Tibial nerve (tissue), 4 donors: Measurements from ENCODE around the gene CD226.

Source experiments
- EP300 ChIP-seq, 2 donors: sonication (generic); formaldehyde crosslinking; IDR thresholded peaks; one replicate each; pipeline ENCODE4 v1.6.1; 2017; ENCODE audit warnings: antibody characterized with exemption in 2 of 2, mild to moderate bottlenecking in 1 of 2
- POLR2A ChIP-seq, 2 donors: fragments of 450-650 bp; IDR thresholded peaks; one replicate each; pipeline ENCODE4 v1.6.1; 2017; ENCODE audit warnings: antibody characterized with exemption in 2 of 2, mild to moderate bottlenecking in 2 of 2, moderate library complexity in 2 of 2
- TF ChIP-seq, protein P1 (sequence below), 5 experiments: fragments of 200-600 bp in 3 of 5; fragments of 450-650 bp in 2 of 5; sonication (generic) in 3 of 5; IDR thresholded peaks; one replicate each; pipeline ENCODE4 v1.5.1; 2016 to 2019; ENCODE audit warnings: antibody characterized with exemption in 5 of 5, mild to moderate bottlenecking in 3 of 5, moderate library complexity in 2 of 5

DNA sequence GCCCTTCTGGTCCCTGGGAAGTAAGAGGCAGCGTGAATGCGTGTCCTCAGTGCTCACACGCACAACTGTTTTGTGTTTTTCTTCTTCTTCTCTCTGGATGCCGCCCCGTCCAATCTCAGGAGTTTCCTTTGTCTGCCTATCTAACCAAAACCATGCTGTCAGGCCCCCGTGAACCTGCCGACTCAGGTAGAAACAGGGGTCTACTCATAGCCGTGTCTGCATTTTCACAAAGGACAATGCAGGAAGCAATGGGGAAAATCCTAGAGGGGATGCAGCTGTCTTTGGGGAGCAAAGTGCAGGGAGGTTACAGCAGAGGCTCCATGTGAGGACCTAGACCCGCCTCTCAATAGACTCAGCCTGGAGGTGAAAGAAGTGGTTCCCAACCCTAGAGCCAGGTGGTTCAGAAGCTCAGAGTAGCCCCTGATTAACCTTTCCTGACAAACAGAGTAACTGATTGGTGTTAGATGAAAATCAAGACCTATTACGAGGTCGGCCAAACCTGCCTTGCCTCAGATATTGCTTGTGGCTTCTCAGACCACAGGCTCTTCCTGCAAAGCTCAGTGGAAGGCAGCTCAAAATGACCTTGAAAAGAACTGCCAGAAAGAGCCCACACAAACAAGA is 49.3 kb downstream of the CD226 start:
- TF ChIP-seq POLR2A (IDR thresholded peaks at IDR 0.05), result no peak
- TF ChIP-seq, protein P1, sequence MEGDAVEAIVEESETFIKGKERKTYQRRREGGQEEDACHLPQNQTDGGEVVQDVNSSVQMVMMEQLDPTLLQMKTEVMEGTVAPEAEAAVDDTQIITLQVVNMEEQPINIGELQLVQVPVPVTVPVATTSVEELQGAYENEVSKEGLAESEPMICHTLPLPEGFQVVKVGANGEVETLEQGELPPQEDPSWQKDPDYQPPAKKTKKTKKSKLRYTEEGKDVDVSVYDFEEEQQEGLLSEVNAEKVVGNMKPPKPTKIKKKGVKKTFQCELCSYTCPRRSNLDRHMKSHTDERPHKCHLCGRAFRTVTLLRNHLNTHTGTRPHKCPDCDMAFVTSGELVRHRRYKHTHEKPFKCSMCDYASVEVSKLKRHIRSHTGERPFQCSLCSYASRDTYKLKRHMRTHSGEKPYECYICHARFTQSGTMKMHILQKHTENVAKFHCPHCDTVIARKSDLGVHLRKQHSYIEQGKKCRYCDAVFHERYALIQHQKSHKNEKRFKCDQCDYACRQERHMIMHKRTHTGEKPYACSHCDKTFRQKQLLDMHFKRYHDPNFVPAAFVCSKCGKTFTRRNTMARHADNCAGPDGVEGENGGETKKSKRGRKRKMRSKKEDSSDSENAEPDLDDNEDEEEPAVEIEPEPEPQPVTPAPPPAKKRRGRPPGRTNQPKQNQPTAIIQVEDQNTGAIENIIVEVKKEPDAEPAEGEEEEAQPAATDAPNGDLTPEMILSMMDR (IDR thresholded peaks at IDR 0.05), result no peak
- no peak for TF ChIP-seq EP300 (IDR thresholded peaks at IDR 0.05)
